Tibial artery (tissue), 4 donors: ENCODE measurements around the gene TOLLIP.

Experiments used
- DNase-seq, 2 donors: peaks; one replicate each; pipeline ENCODE4 v3.0.0-alpha.2; 2019
- H3K27ac ChIP-seq, 2 donors: fragments of 200-600 bp; sonication (generic) in 1 of 2; 1 replicate in 1 of 2; 2 replicates in 1 of 2; pipeline ENCODE4 v1.5.1; 2018 to 2019; ENCODE audit warnings: mild to moderate bottlenecking in 1 of 2
- H3K27me3 ChIP-seq, 2 donors: fragments of 200-600 bp; sonication (generic) in 1 of 2; one replicate each; pipeline versions ENCODE4 v1.5.1 to v1.6.0; 2016 to 2019
- H3K36me3 ChIP-seq, 3 donors: fragments of 200-600 bp; sonication (generic) in 2 of 3; one replicate each; pipeline ENCODE4 v1.5.1; 2016 to 2019; ENCODE audit warnings: mild to moderate bottlenecking in 2 of 3
- H3K4me1 ChIP-seq, 4 donors: fragments of 200-600 bp; sonication (generic) in 2 of 4; 1 replicate in 3 of 4; 2 replicates in 1 of 4; pipeline ENCODE4 v1.5.1; 2016 to 2019
- H3K4me3 ChIP-seq, 2 donors: fragments of 200-600 bp; sonication (generic) in 1 of 2; 1 replicate in 1 of 2; 2 replicates in 1 of 2; pipeline ENCODE4 v1.5.1; 2018 to 2019; ENCODE audit warnings: mild to moderate bottlenecking in 2 of 2
- H3K9me3 ChIP-seq, 3 donors: fragments of 200-600 bp; sonication (generic) in 1 of 3; one replicate each; pipeline ENCODE4 v1.5.1; 2016 to 2019
- CTCF ChIP-seq, 2 experiments: fragments of 200-600 bp in 1 of 2; fragments of 450-650 bp in 1 of 2; IDR thresholded peaks; one replicate each; pipeline ENCODE4 v1.5.1; 2017 to 2019; ENCODE audit warnings: antibody characterized with exemption in 2 of 2, mild to moderate bottlenecking in 1 of 2, moderate library complexity in 1 of 2
- intact Hi-C: fragments of 100-400 bp; cut with DNase I; formaldehyde crosslinking; loops from one replicate; pipeline ENCODE4 v1.15.0; 2023; ENCODE audit warnings: low total_unique reads

Gene TOLLIP

GRCh38 chr11:1242289-1242688 lies 67.1 kb downstream of the TOLLIP start:
- no peaks in the 10 kb centered on the region for H3K27me3 ChIP-seq
- no peak overlapping the region for H3K27ac ChIP-seq
- H3K4me3 ChIP-seq: no peak overlapping the region
- H3K9me3 ChIP-seq: no peaks in the 10 kb centered on the region
- intact Hi-C loops: no loop called here
- H3K36me3 ChIP-seq: no peaks in the 10 kb centered on the region
- DNase-seq: no peak
- TF ChIP-seq CTCF (IDR thresholded peaks at IDR 0.05): no peak
- H3K4me1 ChIP-seq: no peaks in the 10 kb centered on the region

DNA sequence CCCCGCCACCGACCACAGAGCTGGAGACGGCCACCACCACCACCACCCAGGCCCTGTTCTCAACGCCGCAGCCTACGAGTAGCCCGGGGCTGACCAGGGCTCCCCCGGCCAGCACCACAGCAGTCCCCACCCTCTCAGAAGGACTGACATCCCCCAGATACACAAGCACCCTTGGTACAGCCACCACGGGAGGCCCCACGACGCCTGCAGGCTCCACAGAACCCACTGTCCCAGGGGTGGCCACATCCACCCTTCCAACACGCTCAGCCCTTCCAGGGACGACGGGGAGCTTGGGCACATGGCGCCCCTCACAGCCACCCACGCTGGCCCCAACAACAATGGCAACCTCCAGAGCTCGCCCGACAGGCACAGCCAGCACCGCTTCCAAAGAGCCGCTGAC lies 67.7 kb downstream of the TOLLIP start:
- H3K4me1 ChIP-seq: no peaks in the 10 kb centered on the region
- no peak for DNase-seq
- H3K9me3 ChIP-seq: no peaks in the 10 kb centered on the region
- H3K4me3 ChIP-seq: no peak overlapping the region
- TF ChIP-seq CTCF (IDR thresholded peaks at IDR 0.05): no peak
- H3K27ac ChIP-seq: no peak overlapping the region
- H3K36me3 ChIP-seq: no peaks in the 10 kb centered on the region
- no peaks in the 10 kb centered on the region for H3K27me3 ChIP-seq
- intact Hi-C loops: no loop called here

DNA sequence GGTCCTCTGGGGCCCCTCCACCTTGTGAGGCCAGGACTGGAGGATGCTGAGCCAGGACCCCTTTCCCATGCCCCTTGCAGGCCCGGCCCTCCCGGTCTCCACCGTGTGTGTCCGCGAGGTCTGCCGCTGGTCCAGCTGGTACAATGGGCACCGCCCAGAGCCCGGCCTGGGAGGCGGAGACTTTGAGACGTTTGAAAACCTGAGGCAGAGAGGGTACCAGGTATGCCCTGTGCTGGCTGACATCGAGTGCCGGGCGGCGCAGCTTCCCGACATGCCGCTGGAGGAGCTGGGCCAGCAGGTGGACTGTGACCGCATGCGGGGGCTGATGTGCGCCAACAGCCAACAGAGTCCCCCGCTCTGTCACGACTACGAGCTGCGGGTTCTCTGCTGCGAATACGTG lies 68.7 kb downstream of the TOLLIP start:
- Histone ChIP-seq H3K4me1 (no peaks in the 10 kb centered on the region), H3K27me3 (no peaks in the 10 kb centered on the region), H3K9me3 (no peaks in the 10 kb centered on the region), H3K36me3 (no peaks in the 10 kb centered on the region), H3K4me3 (no peak overlapping the region), H3K27ac (no peak overlapping the region)
- no peak for DNase-seq
- intact Hi-C loops: no loop called here
- no peak for TF ChIP-seq CTCF (IDR thresholded peaks at IDR 0.05)

DNA sequence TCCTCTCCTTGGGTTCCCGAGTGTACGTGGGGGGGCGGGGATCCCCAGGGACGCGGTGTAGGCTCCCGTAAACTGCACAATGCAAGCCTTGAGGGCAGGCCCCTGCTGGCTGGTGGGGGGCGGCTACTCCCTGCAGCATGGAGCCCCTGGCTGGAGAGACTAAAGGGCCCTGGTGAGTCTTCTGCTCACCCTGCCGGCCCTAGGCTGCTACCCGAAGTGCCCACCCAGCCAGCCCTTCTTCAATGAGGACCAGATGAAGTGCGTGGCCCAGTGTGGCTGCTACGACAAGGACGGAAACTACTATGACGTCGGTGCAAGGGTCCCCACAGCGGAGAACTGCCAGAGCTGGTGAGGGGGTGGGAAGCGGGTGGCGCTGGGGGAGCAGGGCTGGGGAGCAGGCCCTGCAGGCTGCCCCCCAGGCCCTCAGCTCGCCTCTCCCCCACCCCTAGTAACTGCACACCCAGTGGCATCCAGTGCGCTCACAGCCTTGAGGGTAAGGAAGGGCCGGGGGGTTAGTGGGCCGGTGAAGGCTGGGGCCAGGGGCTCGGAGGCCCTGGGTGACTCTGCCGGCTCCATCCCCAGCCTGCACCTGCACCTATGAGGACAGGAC lies 69.7 kb downstream of the TOLLIP start:
- no peak for DNase-seq
- intact Hi-C loops: no loop called here
- Histone ChIP-seq H3K36me3 (no peaks in the 10 kb centered on the region), H3K27ac (no peak overlapping the region), H3K9me3 (no peaks in the 10 kb centered on the region), H3K4me3 (no peak overlapping the region), H3K4me1 (no peaks in the 10 kb centered on the region), H3K27me3 (no peaks in the 10 kb centered on the region)
- TF ChIP-seq CTCF (IDR thresholded peaks at IDR 0.05): no peak

- no peak for TF ChIP-seq CTCF (IDR thresholded peaks at IDR 0.05)
- no peak overlapping the region for H3K4me3 ChIP-seq
- DNase-seq: no peak
- no peaks in the 10 kb centered on the region for H3K9me3 ChIP-seq
- H3K27me3 ChIP-seq: no peaks in the 10 kb centered on the region
- H3K27ac ChIP-seq: no peak overlapping the region
- no peaks in the 10 kb centered on the region for H3K36me3 ChIP-seq
- intact Hi-C loops: no loop called here
- no peaks in the 10 kb centered on the region for H3K4me1 ChIP-seq
Measured at GRCh38 chr11:1238767-1239595, 70.5 kb downstream of the TOLLIP start.
